Measurements from ENCODE around the gene BCAR3.

Gene BCAR3

DNA sequence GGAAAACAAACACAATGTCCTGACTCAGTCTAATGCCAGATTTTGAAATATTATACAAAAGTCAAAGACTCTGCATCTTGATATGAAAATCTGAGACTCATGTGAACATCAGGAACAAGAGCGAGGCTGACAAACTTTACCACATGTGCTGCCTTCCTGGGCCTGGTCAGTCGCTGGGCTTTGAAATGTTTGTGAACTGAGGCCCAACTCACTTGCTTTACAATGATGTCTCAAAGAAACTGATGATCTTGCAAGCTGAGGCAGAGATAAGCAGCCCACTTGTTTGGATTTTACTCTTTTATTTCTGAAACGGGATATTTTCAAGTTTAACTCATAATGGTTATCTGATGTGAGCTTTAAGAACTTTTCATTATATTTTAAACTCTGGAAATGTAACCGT lies 2.1 kb downstream of the BCAR3 start:
- ATAC-seq (ENCODE audit: insufficient read depth, low read depth) = no peak

DNA sequence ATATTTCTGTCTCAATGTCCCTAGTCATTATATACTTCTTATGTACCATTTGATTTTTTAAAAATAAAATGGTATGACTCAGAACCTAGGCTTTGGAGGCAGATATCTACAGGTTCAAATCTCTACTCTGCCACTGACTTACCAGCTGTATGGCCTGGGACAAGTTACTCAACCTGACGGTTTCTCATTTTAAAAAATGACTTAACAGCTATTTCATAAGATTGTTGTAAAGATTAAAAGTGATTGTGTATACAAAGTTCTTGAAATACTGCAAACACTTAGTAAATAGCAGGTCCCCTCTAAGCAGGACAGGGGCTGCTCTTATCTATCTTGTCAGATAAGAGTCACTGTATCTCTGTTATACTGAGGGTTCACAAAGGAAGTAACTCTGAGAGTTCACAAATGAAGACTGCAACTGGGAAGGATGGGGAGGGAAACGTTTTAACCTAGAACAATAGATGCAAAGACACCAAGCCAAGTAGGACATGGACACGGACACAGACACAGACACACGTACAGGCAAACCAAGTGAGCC lies 2.6 kb downstream of the BCAR3 start:
- H3K4me1 ChIP-seq (ENCODE audit: insufficient read depth, low read length) = no peaks in the 10 kb centered on the region

More for the DNA sequence above, 2.1 kb downstream of the BCAR3 start:
- H3K9ac ChIP-seq (ENCODE audit: low read depth, low read length) = no peak overlapping the region
- H3K4me3 ChIP-seq (ENCODE audit: low read depth in 1 of 2, low read length in 2 of 2) = no peak overlapping the region
- H3K4me1 ChIP-seq (ENCODE audit: insufficient read depth, low read length) = no peaks in the 10 kb centered on the region
- no peak overlapping the region for H3K4me2 ChIP-seq (ENCODE audit: insufficient read depth, low read length)
- no peak overlapping the region for H3K27ac ChIP-seq (ENCODE audit: low read length)
- H3K36me3 ChIP-seq (ENCODE audit: insufficient read depth, low read length) = no peaks in the 10 kb centered on the region
- H2AFZ ChIP-seq (ENCODE audit: low read depth, low read length) = no peak overlapping the region
- H4K20me1 ChIP-seq (ENCODE audit: insufficient read depth, low read length) = no peaks in the 10 kb centered on the region
- no peak for DNase-seq
- H3K79me2 ChIP-seq (ENCODE audit: insufficient read depth, low read length) = no peaks in the 10 kb centered on the region
- no peaks in the 10 kb centered on the region for H3K9me3 ChIP-seq (ENCODE audit: insufficient read depth, low read length, severe bottlenecking)
- TF ChIP-seq CTCF (IDR thresholded peaks at IDR 0.05; ENCODE audit: borderline replicate concordance, extremely low read depth, low read length, poor library complexity, severe bottlenecking) (no peak), EZH2 (IDR thresholded peaks at IDR 0.05; ENCODE audit: borderline replicate concordance, low read depth, low read length, severe bottlenecking) (no peak)
- no peaks in the 10 kb centered on the region for H3K27me3 ChIP-seq (ENCODE audit: insufficient read depth, low read length, poor library complexity)

DNA sequence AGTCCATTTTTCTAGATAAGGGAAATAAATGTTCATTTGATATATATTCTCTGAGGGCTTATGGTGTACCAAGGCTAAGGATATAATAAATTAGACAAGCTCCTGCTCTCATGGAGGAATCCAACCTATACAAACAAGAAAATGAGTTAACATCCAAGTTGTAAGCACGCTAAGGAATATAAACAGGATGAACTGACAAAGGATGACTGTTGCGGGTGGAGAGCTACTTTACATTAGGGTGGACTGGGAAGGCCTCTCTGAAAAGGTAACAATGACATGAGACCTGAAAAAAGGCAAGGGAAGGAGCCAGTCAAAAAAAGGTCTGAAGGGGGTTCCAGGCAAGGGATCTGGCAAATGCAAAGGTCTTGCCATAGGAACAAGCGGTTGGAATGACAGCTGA lies 3.1 kb downstream of the BCAR3 start:
- Histone ChIP-seq H3K27ac (ENCODE audit: low read length) (no peak overlapping the region), H4K20me1 (ENCODE audit: insufficient read depth, low read length) (no peaks in the 10 kb centered on the region), H3K4me1 (ENCODE audit: insufficient read depth, low read length) (no peaks in the 10 kb centered on the region), H3K4me3 (ENCODE audit: low read depth in 1 of 2, low read length in 2 of 2) (no peak overlapping the region), H3K9ac (ENCODE audit: low read depth, low read length) (no peak overlapping the region), H3K36me3 (ENCODE audit: insufficient read depth, low read length) (no peaks in the 10 kb centered on the region), H3K79me2 (ENCODE audit: insufficient read depth, low read length) (no peaks in the 10 kb centered on the region), H3K27me3 (ENCODE audit: insufficient read depth, low read length, poor library complexity) (no peaks in the 10 kb centered on the region), H2AFZ (ENCODE audit: low read depth, low read length) (no peak overlapping the region), H3K9me3 (ENCODE audit: insufficient read depth, low read length, severe bottlenecking) (no peaks in the 10 kb centered on the region), H3K4me2 (ENCODE audit: insufficient read depth, low read length) (no peak overlapping the region)
- TF ChIP-seq CTCF (IDR thresholded peaks at IDR 0.05; ENCODE audit: borderline replicate concordance, extremely low read depth, low read length, poor library complexity, severe bottlenecking) (no peak), EZH2 (IDR thresholded peaks at IDR 0.05; ENCODE audit: borderline replicate concordance, low read depth, low read length, severe bottlenecking) (no peak)
- ATAC-seq (ENCODE audit: insufficient read depth, low read depth) (no peak), DNase-seq (no peak)

More for the DNA sequence above, 2.6 kb downstream of the BCAR3 start:
- Histone ChIP-seq H3K9me3 (ENCODE audit: insufficient read depth, low read length, severe bottlenecking) (no peaks in the 10 kb centered on the region), H2AFZ (ENCODE audit: low read depth, low read length) (no peak overlapping the region), H3K36me3 (ENCODE audit: insufficient read depth, low read length) (no peaks in the 10 kb centered on the region), H3K79me2 (ENCODE audit: insufficient read depth, low read length) (no peaks in the 10 kb centered on the region), H3K4me2 (ENCODE audit: insufficient read depth, low read length) (no peak overlapping the region), H4K20me1 (ENCODE audit: insufficient read depth, low read length) (no peaks in the 10 kb centered on the region), H3K27ac (ENCODE audit: low read length) (no peak overlapping the region), H3K27me3 (ENCODE audit: insufficient read depth, low read length, poor library complexity) (no peaks in the 10 kb centered on the region), H3K4me3 (ENCODE audit: low read depth in 1 of 2, low read length in 2 of 2) (no peak overlapping the region), H3K9ac (ENCODE audit: low read depth, low read length) (no peak overlapping the region)
- DNase-seq (no peak), ATAC-seq (ENCODE audit: insufficient read depth, low read depth) (no peak)
- TF ChIP-seq EZH2 (IDR thresholded peaks at IDR 0.05; ENCODE audit: borderline replicate concordance, low read depth, low read length, severe bottlenecking) (no peak), CTCF (IDR thresholded peaks at IDR 0.05; ENCODE audit: borderline replicate concordance, extremely low read depth, low read length, poor library complexity, severe bottlenecking) (no peak)

DNA sequence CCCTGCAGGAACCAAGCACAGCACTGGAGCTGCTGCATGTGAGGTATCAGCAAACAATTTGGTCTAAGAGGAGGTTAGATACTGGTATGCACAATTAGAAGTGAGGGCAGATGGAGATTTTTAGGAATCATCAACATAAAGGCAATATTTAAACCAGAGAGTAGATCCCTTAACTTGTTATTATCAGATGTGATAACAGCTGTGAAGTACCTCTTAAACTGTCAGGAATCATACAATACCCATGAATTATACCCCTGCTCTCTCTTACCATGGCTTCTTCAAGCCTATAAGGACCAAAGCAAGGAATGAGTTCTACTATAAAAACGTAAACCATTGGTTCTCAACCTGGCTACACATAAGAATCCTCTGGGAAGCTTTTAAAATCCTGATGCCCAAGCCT lies 3.9 kb downstream of the BCAR3 start:
- Histone ChIP-seq H3K27ac (ENCODE audit: low read length) (no peak overlapping the region), H2AFZ (ENCODE audit: low read depth, low read length) (no peak overlapping the region), H4K20me1 (ENCODE audit: insufficient read depth, low read length) (no peaks in the 10 kb centered on the region), H3K27me3 (ENCODE audit: insufficient read depth, low read length, poor library complexity) (no peaks in the 10 kb centered on the region), H3K36me3 (ENCODE audit: insufficient read depth, low read length) (no peaks in the 10 kb centered on the region), H3K9me3 (ENCODE audit: insufficient read depth, low read length, severe bottlenecking) (no peaks in the 10 kb centered on the region), H3K4me3 (ENCODE audit: low read depth in 1 of 2, low read length in 2 of 2) (no peak overlapping the region), H3K4me1 (ENCODE audit: insufficient read depth, low read length) (no peaks in the 10 kb centered on the region), H3K9ac (ENCODE audit: low read depth, low read length) (no peak overlapping the region), H3K4me2 (ENCODE audit: insufficient read depth, low read length) (no peak overlapping the region), H3K79me2 (ENCODE audit: insufficient read depth, low read length) (no peaks in the 10 kb centered on the region)
- no peak for TF ChIP-seq EZH2 (IDR thresholded peaks at IDR 0.05; ENCODE audit: borderline replicate concordance, low read depth, low read length, severe bottlenecking)
- no peak for TF ChIP-seq CTCF (IDR thresholded peaks at IDR 0.05; ENCODE audit: borderline replicate concordance, extremely low read depth, low read length, poor library complexity, severe bottlenecking)
- no peak for ATAC-seq (ENCODE audit: insufficient read depth, low read depth)
- no peak for DNase-seq
